Measurements from ENCODE around the gene PDE6A. TPM values are rescaled to one million over a fixed set of nuclear protein-coding genes. Genes with fewer than 3 reads are reported as not detected.
A peak's percentile ranks its signal among the peaks of the same experiment; 100 is the strongest.

The PDE6A gene
- total and polyA plus RNA-seq, 9 of the 15 experiments (the other 6 are each of a cell fraction or from before 2014, with no cell fraction given) = 0.01 to 0.04 (median 0.01) TPM; not detected in 6

GRCh38 chr5:149837680-149838269, 106.8 kb downstream of the PDE6A start (continued):
- TF ChIP-seq ATF3 (IDR thresholded peaks at IDR 0.05) = peak; percentile 42
- TF ChIP-seq ATF3 (CRISPR knock-in tag; conservative IDR thresholded peaks at IDR 0.05) = no peak
- no peak for TF ChIP-seq CHD7 (IDR thresholded peaks at IDR 0.05; ENCODE audit: low read depth, low read length)
- TF ChIP-seq MYC (IDR thresholded peaks at IDR 0.05; ENCODE audit: low read depth, low read length) = no peak
- no peak for TF ChIP-seq MYC (CRISPR knock-in tag; IDR thresholded peaks at IDR 0.05; ENCODE audit: borderline replicate concordance, low read depth)
- peak; percentile 84 for TF ChIP-seq STAG1 (CRISPR knock-in tag; IDR thresholded peaks at IDR 0.05; ENCODE audit: borderline replicate concordance)
- no peak for TF ChIP-seq ZBTB12 (CRISPR knock-in tag; IDR thresholded peaks at IDR 0.05)
- no peak for TF ChIP-seq RBFOX2 (IDR thresholded peaks at IDR 0.05; ENCODE audit: low read depth, low read length)
- TF ChIP-seq RNF2 (IDR thresholded peaks at IDR 0.05) = no peak
- no peak for TF ChIP-seq SRSF1 (IDR thresholded peaks at IDR 0.05; ENCODE audit: low read depth, low read length)
- no peak for TF ChIP-seq FUS (optimal IDR thresholded peaks at IDR 0.05; ENCODE audit: low read depth, low read length)
- no peak for TF ChIP-seq ATF1 (CRISPR knock-in tag; IDR thresholded peaks at IDR 0.05)
- TF ChIP-seq ATF1 (tag; IDR thresholded peaks at IDR 0.05) = no peak
- no peak for TF ChIP-seq TRIM28 (IDR thresholded peaks at IDR 0.05)
- peak; percentile 86 to 90 for TF ChIP-seq RAD21 (CRISPR knock-in tag; conservative IDR thresholded peaks at IDR 0.05 in 1 of 2, IDR thresholded peaks at IDR 0.05 in 1 of 2)
- no peak for TF ChIP-seq MCM7 (IDR thresholded peaks at IDR 0.05)
- no peak for TF ChIP-seq NR2F6 (CRISPR knock-in tag; IDR thresholded peaks at IDR 0.05)
